HG03457 (cell line): ENCODE measurements around the gene RAB3C.

Source experiments
- ATAC-seq: cut with Tn5 transposase; IDR thresholded peaks from one replicate; pipeline ENCODE4 v1.9.1; 2021; ENCODE audit warnings: moderate number of reproducible peaks; ENCODE audit not compliant: unreplicated experiment

The RAB3C gene

DNA sequence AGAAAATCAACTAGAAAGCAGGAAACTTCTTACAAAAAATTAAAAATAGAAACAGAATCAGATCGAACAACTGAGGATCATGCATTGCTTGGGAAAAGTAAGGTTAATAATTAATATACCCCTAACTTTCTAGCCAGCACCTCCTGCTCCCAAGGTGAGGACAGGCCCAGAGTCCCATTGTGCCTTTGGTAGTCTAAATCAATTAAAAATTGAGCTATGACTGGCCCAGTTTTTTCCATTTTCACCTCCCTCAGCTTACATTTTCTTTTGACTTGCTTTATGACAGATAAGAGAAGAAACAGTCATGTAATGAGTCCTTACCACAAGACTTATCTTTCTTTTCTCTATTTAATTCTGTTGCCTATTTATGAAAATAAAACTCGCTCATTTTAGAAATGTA, 182.2 kb downstream of the RAB3C start:
- ATAC-seq = no peak

DNA sequence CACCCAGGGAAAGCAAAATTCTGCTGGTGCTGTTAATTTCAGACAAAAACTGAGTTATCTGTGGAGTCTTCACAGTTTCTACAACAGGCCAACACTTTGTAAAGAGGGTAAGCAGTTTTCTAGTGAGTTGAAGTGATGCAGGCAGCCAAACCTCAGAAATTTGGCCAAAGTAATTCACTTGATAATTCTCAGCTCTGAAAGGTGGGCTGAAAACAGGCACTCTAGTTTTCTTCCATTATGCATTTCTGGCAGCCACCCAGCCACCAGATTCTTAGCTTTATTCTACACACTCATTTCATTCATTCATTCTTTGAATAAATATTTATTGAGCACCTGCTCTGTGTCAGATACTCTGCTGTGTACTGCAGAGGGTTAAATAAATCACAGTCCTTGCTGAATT, 184.2 kb downstream of the RAB3C start:
- no peak for ATAC-seq

DNA sequence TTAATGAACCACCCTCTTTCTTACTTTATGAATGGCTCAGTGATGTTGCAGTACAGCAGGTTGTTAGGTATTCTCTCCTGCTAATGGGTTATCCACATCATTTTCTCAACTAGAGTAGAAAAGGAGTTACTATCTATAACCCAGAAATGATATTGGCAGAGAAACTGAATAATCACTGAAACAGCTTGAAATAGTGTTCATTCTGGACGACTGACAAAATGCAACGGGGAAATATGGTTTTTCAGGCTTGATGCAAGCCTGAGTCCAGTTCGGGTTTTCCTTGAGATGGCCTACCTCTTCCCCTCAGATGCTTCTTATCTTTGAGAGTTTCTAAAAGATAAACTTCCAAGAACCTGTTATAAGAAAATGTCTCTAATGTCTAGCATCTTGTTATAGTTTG, 187.3 kb downstream of the RAB3C start:
- no peak for ATAC-seq

DNA sequence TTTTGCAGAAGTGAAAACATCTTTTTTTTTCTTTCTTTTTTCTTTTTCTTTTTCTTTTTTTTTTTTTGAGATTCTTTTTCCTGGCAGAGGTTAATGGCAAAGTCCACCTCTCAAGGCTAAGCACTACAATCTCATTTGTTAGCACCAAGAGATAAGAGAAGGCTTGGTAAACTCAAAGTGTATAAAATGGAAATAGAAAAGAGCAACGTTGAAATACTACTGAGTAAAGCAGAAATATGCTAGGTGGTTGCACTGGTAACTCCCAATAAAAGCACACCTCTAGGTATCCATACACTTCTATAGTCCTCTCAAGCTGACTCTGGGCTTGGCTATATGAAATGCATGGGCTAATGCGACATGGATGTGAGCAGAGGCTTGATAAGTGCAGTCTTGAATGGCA, 188.9 kb downstream of the RAB3C start:
- ATAC-seq = no peak

DNA sequence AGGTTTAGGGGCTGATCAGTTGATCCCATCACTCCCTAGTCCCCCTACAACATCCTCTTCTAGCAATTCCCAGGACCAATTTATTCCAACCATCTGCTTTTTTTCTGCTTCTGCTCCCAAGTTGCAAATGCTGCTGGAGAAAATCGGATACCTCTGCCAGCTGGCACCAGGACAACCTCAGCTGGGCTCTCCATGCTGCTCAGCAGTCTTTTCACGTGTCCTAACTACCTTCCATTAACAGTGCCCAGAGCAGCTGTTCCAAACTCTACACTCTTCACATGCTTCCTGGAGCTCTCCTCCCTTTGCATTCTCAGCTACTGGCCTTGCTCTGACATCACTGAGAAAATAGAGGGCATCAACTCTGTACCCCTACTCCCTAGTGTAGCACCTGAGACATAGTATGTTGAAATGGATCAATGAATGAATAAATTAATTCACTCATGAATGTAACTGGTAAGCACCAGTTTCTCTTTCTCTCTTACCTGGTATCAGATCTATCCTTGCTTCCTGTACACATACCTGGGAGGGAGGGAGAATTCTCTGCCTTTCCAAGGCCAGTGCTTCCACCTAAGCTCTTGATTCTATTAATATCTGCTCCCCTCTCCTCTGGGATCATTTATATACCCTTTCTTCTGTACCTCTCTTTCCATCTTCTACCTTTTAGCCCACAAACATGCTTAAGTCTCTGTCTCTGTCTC, 191.0 kb downstream of the RAB3C start:
- ATAC-seq = no peak

DNA sequence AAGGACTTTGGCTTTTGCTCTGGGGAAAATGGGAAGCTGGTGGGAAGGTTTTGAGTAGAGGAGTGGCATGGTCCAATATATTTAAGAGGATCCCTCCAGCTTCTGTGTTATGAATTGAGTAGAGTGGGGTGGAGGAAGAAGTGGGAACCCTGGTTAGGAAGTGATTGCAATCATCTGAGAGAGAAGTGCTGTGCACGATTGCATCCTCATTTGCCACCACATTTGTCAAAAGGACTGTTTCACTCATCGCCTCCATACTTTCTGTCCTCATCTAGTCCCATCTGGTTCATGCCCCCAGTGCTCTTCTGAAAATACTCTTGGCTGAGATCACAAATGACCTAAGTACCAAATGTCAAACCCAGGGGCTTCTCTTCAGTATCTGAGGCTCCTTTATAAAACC, 192.1 kb downstream of the RAB3C start:
- no peak for ATAC-seq

DNA sequence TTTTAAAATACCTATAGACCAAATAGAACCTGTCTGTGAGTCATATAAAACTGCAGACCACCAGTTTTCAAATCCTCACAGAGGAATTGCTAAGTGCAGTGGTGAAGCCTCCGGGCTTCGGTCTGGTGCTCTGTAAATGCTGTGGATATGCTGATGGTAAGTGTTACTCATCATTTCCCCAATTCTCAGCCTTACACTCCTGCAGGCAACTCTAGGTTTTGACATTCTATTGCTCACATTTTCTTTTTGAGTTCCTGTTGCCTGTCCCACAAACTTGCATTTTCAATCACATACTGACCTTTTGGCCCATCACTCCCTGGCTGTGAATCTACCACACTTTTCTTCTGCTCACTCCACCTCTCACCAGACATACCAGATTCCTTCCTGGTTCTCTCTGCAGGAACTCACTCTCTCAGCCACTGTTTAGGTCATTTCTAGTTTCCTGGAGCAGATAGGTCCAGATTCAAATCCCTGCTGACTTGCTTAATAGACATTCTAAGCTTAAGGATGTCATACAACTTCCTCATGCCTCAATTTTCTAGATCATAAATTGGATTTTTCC, 192.9 kb downstream of the RAB3C start:
- ATAC-seq = peak; percentile 87

DNA sequence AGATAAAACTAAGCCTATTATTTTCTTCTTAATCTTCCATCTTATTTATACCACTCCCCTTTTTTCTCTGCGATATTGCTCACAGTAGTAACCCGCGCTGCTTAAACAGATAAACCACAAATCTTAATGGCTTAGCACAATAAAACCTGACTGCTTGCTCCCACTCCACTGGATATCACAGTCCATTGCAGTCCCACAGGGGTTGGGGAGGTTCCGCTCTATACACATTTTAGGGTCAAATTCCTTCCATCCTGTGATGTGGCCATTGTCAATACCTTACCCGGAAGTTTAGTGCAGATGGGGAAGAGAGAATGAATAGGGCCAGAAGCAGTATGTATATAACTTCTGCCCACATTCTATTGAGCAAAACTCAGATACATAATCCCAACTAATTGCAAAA, 193.7 kb downstream of the RAB3C start:
- no peak for ATAC-seq

DNA sequence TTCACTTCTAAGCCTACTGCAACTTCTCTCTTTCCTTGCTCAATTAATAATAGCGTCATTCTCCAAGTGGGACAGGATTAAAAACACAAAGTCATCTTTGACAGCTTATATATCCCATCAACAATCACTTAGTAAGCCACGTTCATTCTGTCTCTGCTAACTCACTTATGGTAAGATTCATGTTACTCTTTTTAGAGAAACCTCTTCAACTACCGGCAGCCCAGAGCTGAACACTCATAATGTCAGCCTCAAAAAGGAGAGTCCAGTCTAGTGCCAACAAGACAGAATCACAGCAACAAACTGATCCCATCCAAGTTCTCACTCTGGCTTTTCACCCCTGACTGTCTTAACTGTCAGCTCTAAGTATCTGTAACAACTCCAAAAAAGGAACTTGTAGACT, 196.0 kb downstream of the RAB3C start:
- no peak for ATAC-seq

DNA sequence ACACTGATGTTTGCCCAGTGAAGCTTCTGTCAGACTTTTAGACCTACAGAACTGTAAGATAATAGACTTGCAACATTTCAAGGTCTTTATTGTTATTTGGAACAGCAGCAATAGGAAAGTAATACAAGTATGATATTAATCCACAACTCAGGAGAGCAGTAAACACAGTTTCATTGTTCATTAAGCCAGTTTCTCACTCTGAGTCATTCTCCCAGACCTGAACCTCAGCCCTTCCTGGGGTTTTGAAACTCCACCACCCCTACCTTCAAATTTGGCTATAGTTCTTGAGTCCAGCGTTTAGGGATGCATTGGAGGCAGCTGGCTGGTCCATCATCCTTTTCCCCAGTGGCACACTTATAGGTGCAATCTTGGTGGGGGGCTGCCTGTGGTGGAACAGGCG, 203.2 kb downstream of the RAB3C start:
- ATAC-seq = peak; percentile 85

DNA sequence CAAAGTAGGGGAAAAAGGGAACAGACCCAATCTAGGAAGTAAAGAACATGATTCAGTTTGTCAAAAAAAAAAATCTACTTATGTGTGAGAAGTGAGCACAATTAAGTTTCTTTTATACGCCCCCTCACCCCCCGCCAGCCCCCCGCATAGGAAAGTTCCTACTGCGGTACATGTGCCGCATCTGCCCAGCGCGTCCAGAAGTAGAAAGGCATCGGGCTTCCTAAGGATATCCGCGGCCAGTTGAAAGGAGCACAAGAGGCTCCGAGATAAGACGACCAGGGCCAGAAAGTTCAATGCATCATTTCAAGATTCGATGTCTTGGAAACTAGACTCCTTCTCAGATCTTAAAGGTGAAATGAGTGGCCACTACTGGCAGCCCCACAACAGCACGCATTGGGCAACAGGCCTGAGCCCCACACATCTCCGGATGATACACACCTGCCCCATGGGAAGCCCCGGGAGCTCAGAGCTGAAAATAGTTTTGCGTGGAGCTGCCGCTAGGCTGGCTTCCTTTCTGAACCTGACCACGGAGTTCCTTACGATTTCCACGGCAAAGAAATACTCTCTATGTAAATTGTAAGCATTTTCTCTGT, 203.9 kb downstream of the RAB3C start:
- ATAC-seq = peak; percentile 50

DNA sequence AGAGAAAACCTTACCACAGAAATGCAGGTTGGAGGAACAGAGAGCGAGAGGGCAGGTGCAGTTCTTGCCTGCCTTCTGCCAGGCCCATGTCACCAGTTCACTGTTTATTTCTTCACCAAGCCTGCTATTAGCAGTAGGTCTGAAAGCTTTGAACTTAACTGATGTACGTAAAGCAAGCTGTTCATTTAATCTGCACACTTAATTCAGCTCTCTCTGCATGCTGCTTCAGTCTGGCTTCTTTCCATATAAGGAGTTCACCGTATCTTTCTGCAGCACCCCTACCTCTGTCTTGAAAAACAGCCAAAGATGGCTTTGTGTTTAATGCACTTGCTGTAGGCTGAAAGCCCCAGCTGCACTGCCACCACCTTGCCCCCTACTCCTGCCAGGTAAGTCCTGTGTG, 205.1 kb downstream of the RAB3C start:
- no peak for ATAC-seq

DNA sequence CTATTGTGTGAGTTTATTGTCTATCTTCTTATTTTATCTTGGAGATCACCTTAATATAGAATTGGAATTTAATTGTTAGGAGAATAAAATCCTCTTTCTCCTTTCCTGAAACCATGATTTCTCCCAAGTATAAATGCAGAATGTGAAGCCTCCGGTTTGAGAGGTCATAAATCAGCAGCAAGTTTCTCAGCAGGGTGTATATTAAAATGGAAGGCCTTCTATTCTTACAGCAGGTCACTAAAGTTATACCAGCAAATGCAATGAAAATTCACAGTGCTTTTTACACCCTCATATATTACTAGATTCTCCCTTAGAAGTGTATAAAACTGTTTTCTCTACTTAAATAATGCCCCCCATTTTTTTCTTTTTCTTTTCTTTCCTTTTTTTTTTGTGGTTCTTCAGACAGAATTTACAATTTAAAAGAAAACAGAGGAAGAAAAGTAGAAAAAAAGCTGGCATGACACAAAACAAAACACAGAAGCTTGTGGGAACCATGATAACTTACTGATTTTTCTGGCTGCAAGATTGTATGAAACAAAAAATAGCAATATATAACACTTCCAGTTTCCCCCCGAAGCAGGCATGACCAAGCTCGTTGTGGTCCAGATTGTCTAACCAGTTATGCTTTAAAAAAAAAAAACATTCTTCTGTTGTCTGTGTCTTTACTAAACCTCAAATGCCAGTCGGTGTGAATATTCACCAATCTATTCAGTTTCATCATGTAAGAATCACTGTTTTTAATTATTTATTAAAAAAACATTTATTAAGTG, 211.2 kb downstream of the RAB3C start:
- no peak for ATAC-seq

DNA sequence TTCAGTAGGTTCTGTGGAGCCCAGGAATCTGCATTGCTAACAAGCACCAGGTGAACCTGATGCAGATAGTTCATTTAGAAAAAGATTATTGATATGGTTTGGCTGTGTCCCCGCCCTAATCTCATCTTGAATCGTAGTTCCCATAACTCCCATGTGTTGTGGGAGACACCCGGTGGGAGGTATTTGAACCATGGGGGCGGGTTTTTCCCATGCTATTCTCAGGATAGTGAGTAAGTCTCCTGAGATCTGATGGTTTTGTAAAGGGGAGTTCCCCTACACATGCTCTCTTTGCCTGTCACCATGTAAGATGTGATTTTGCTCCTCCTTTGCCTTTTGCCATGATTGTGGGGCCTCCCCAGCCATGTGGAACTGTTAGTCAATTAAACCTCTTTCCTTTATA, 212.0 kb downstream of the RAB3C start:
- peak; percentile 42 for ATAC-seq

DNA sequence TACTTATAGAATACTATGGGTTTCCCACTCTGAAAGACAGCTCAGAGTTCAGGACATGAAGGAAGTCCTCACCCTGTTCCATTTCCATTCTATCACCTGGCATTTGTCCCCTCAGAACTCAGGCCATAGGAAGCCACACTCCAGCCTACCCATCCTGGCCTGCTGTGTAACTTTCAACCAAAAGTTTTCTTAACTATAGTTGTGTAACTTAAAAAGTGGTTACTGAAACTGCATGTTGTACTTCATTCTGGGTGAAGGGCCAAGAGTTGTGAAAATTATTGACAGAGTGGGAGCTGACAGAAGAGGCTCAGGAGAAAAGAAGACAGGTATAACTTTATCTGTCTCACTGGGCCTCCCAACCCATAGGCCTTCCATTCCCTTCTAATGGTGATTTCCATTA, 212.5 kb downstream of the RAB3C start:
- ATAC-seq = peak; percentile 30

DNA sequence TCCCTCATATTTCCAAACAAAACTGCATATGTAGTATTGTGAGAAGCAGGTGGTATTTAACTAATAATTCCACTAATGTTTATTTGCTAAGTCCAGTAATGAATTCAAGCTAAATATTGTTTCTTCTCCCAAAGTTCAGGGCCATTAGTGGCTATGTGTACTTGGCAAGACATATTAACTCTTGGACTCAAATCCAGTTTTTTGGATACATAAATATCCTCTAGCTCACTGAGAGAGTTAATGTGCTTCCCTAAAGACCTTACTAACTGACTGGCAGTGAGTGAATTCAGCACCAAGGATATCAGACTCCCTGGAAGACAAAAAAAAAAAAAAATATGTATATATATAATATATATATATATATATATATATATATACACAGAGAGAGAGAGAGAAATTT, 214.1 kb downstream of the RAB3C start:
- no peak for ATAC-seq

DNA sequence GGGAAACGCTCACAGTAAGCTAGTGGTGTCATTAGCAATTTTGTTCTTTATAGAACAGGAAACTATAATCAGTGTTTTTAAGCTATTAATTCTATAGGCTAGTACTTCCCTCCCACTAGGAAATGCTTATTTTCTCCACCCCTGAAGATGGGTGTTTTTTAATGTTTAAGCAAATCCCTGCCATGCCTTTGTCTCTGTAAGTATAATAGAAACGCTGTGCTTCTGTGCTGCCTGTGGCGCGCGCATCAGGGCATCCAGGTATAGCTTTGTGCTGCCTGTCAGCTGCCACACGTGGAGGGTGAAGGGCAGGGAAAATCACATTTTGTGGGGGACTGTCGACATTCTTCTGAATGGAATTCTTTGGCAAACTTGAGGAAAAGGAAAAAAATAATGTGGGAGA, 217.5 kb downstream of the RAB3C start:
- no peak for ATAC-seq

DNA sequence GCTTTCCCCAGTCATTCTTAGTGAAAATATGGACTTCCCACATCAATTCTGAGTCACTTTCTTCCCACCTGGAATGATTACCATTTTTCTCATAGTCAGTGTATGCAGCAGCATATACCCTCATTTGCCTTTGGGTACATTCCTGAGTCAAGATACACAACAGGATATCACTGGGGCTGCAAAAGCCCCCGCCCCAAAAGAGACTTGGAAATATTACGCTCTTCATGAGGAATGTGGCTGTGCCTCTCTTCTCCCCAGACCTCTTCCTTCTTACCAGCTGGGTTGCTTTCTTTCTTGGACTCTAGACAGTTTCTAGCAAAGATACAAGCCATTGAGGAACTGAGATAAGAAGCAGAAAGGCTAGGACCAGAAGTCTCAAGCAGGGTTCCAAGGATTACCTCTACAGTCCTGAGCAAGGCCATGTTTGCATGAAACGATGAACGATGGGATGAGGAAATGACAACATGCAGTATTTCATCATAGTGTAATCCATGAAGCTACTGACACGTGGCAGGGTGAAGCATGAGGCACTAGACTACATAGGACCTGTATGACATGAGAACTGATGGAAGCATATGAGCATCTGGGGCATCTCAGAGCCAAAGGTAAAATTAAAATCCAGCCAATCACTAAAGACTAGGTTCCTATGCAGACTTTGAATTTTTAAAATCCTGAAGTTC, 218.1 kb downstream of the RAB3C start:
- ATAC-seq = no peak

DNA sequence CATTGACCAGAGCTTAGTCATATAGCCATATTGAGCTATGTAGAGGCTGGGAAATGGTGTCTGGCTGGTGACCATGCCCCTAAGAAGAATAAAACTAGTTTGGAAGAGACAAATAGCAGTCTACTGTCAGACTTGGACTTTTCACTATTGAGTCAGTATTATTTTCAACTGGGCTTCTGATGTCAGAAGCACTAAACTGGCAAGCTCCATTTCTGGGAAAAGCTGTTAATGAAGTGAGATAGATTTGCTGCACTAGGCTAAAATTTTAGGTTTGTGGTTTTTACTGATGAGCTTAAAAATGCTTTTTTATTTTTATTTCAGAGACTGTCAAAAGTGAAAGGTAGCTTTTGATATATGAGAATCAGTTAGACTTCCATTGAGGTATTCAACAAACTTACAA, 220.2 kb downstream of the RAB3C start:
- no peak for ATAC-seq

DNA sequence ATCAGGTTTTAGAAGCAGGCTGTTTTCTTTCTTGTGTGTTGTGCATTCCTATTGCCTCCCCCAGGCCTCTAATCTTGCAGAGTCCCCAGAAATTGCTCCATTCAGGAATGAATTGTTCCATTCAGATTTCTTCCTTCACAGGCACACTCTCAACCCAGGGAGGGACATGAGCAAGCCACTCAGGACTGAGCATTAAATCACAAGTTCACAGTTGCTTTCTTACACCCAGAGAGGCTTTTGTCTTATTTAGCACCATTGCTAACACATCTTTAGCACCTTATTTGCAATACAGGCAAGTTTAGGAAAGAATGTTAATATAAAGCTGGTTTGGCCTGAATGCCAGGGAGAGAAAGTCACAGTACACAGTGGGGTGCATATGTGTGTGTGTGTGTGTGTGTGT, 221.4 kb downstream of the RAB3C start:
- ATAC-seq = no peak

DNA sequence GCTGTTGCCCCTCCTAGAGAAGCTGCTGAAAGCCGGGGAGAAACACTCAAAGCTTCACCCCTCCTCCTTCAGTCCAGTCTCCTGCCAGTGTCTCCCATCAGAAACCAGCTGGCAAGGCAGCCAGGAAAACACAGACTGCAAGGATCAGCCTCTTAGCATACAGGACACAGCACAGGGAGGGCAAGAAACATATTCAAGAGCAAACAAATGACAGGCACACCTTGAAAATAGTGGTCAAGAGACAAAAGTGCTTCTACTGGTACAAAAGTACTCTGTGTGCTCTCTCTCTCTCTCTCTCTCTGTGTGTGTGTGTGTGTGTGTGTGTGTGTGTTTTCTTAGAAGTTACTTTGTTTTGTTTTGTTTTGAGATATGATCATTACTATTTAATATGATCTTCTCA, 227.2 kb downstream of the RAB3C start:
- ATAC-seq = no peak
